ENCODE results near the gene PITX1. TPM values are rescaled to one million over a fixed set of nuclear protein-coding genes. Genes with fewer than 3 reads are reported as not detected.
A peak's percentile ranks its signal among the peaks of the same experiment; 100 is the strongest.

The PITX1 gene
- total and polyA plus RNA-seq, 2 of the 13 experiments (the other 11 are each of a cell fraction or from before 2014, with no cell fraction given), result 11.7 to 20.2 TPM

- H3K27ac ChIP-seq (ENCODE audit: extremely low read length, insufficient read depth, low read length), result peak overlapping the region; percentile 90
- H3K27me3 ChIP-seq (ENCODE audit: control insufficient read depth in 1 of 2, insufficient read depth in 2 of 2, low read length in 2 of 2), result no peaks in the 10 kb centered on the region
- peak overlapping the region; percentile 91 for H3K4me2 ChIP-seq (ENCODE audit: low read depth, low read length)
- WGBS (ENCODE audit: low lambda C conversion rate), result 35% methylated on average over 11 of the region's 14 CpGs
- peaks cover 26% of the 10 kb centered on the region for H3K79me2 ChIP-seq (ENCODE audit: insufficient read depth, low read length)
- H3K36me3 ChIP-seq (replicated peaks in 1 of 2; ENCODE audit: control insufficient read depth in 1 of 2, insufficient read depth in 2 of 2, low read length in 2 of 2), result peaks cover 0 to 7% of the 10 kb centered on the region in 2 experiments; a peak in 1 of 5 replicates
- H4K20me1 ChIP-seq (ENCODE audit: insufficient read depth, low read length), result no peaks in the 10 kb centered on the region
- no TSS peak for BruUV-seq (replicated peaks)
- H3K4me3 ChIP-seq (replicated peaks in 1 of 3; ENCODE audit: insufficient read depth in 1 of 3, low read depth in 2 of 3, low read length in 3 of 3), result peak overlapping the region; percentile 68 to 93 (median 89)
- H3K4me1 ChIP-seq (ENCODE audit: insufficient read depth, low read length), result peaks cover 21% of the 10 kb centered on the region
- peak; percentile 52 for ATAC-seq
- FAIRE-seq, result no peak
- no peak for DNase-seq (ENCODE audit: low spot score)
- intact Hi-C loops (cut with micrococcal nuclease; ENCODE audit: unreplicated experiment) (loop anchor here (2.0 to 5.0 kb wide), 3 partner anchors 68 to 157 kb away; partner anchors contain the start of gene CATSPER3), in situ Hi-C loops (cut with HindIII; ENCODE audit: extremely low pct_ligation_motif_present, low pct_unique_long_range_greater_than_20kb) (loop anchor here (10.0 kb wide), 2 partner anchors 150 to 300 kb away; no protein-coding TSS in a partner anchor)
- H3K9me3 ChIP-seq (ENCODE audit: low read length), result no peaks in the 10 kb centered on the region
- peak overlapping the region; percentile 73 for H3K9ac ChIP-seq (ENCODE audit: insufficient read depth, low read depth, low read length)
- H2AFZ ChIP-seq (ENCODE audit: low read length), result peak overlapping the region; percentile 32
- ChIA-PET CTCF (ENCODE audit: low intra/inter-chr PET ratio, low total read pairs) (no interaction called here), POLR2A (interaction anchor here (1.0 to 2.0 kb wide), 9 partner anchors 10 to 156 kb away, joined by 3 to 24 read pairs (median 6); no protein-coding TSS in a partner anchor)
- 0 out of 2 replicates have a peak, but pooled peaks have one; percentile 52 for TF ChIP-seq HNRNPL (IDR thresholded peaks at IDR 0.05; ENCODE audit: low read depth, low read length)
- no peak for TF ChIP-seq ZNF816 (CRISPR knock-in tag; IDR thresholded peaks at IDR 0.05; ENCODE audit: borderline replicate concordance)
- TF ChIP-seq NFE2L2 (IDR thresholded peaks at IDR 0.05; ENCODE audit: low read length), result no peak
- TF ChIP-seq ZNF629 (CRISPR knock-in tag; conservative IDR thresholded peaks at IDR 0.05), result no peak
- no peak for TF ChIP-seq ZNF570 (CRISPR knock-in tag; IDR thresholded peaks at IDR 0.05; ENCODE audit: borderline replicate concordance)
- TF ChIP-seq ZFP91 (CRISPR knock-in tag; IDR thresholded peaks at IDR 0.05; ENCODE audit: borderline replicate concordance), result peak; percentile 61; the same call in 1 of the 2 replicates
- TF ChIP-seq SALL2 (CRISPR knock-in tag; IDR thresholded peaks at IDR 0.05), result no peak; the same call in 1 of the 2 replicates
- no peak for TF ChIP-seq CENPX (CRISPR knock-in tag; IDR thresholded peaks at IDR 0.05)
- TF ChIP-seq THRA (CRISPR knock-in tag; IDR thresholded peaks at IDR 0.05; ENCODE audit: borderline replicate concordance), result no peak
- no peak for TF ChIP-seq NONO (IDR thresholded peaks at IDR 0.05)
- TF ChIP-seq NONO (CRISPR knock-in tag; conservative IDR thresholded peaks at IDR 0.05), result no peak
- TF ChIP-seq ZFP36 (IDR thresholded peaks at IDR 0.05; ENCODE audit: borderline replicate concordance, low read depth, low read length, partially characterized antibody), result no peak
- TF ChIP-seq KMT2B (CRISPR knock-in tag; IDR thresholded peaks at IDR 0.05), result no peak
- no peak for TF ChIP-seq SNAPC2 (CRISPR knock-in tag; IDR thresholded peaks at IDR 0.05)
- no peak for TF ChIP-seq BCL3 (CRISPR knock-in tag; IDR thresholded peaks at IDR 0.05)
- no peak for TF ChIP-seq NR3C1 (CRISPR knock-in tag; IDR thresholded peaks at IDR 0.05)
- no peak for TF ChIP-seq CEBPB (IDR thresholded peaks at IDR 0.05; ENCODE audit: borderline replicate concordance, low read depth, low read length)
- TF ChIP-seq ZNF883 (CRISPR knock-in tag; IDR thresholded peaks at IDR 0.05; ENCODE audit: not compliant biosample characterization), result no peak
- no peak for TF ChIP-seq SSRP1 (CRISPR knock-in tag; IDR thresholded peaks at IDR 0.05)
- no peak for TF ChIP-seq ELF3 (CRISPR knock-in tag; IDR thresholded peaks at IDR 0.05)
- 0 out of 2 replicates have a peak, but pooled peaks have one; percentile 9 for TF ChIP-seq HOXA3 (CRISPR knock-in tag; IDR thresholded peaks at IDR 0.05)
- no peak; the same call in 1 of the 2 replicates for TF ChIP-seq ZNF468 (CRISPR knock-in tag; IDR thresholded peaks at IDR 0.05)
These were observed 1.1 kb upstream of the PITX1 start for GRCh38 chr5:135034963-135035677.
